Measurements from ENCODE around the gene SLC38A10.

SLC38A10 gene

GRCh38 chr17:81239714-81240555, 55.2 kb downstream of the SLC38A10 start:
- peak in 1 of 2 donors; percentile 11 for DNase-seq

GRCh38 chr17:81238815-81239713, 56.0 kb downstream of the SLC38A10 start, which contains the start of the genes NDUFAF8 and TEPSIN:
Gene NDUFAF8, plus strand, starts transcription at chr17:81239318. Its CDS starts 46 bp downstream, at chr17:81239364.
Gene TEPSIN, minus strand, starts transcription at chr17:81239055. Its CDS starts 22 bp downstream, at chr17:81239033.
- peak; percentile 98 to 100 for DNase-seq

- no peak for DNase-seq
Observed at GRCh38 chr17:81238490-81238814, 56.7 kb downstream of the SLC38A10 start.

- DNase-seq: no peak
Observed at GRCh38 chr17:81237591-81238489, 57.3 kb downstream of the SLC38A10 start.

- DNase-seq: no peak
Observed at GRCh38 chr17:81236784-81237183, 58.3 kb downstream of the SLC38A10 start.

GRCh38 chr17:81235822-81236740, 59.0 kb downstream of the SLC38A10 start:
- DNase-seq: no peak

- no peak for DNase-seq
Observed at GRCh38 chr17:81234940-81235821, 59.9 kb downstream of the SLC38A10 start.

- no peak for DNase-seq
Observed at GRCh38 chr17:81234506-81234855, 60.6 kb downstream of the SLC38A10 start.

- DNase-seq: no peak
Observed at GRCh38 chr17:81233811-81234505, 61.1 kb downstream of the SLC38A10 start.

GRCh38 chr17:81233316-81233715, 61.8 kb downstream of the SLC38A10 start:
- no peak for DNase-seq

- DNase-seq: no peak
Observed at GRCh38 chr17:81232616-81233241, 62.4 kb downstream of the SLC38A10 start.

GRCh38 chr17:81231766-81232581, 63.1 kb downstream of the SLC38A10 start:
- DNase-seq: no peak

GRCh38 chr17:81231121-81231645, 63.9 kb downstream of the SLC38A10 start:
- no peak for DNase-seq

- peak in 1 of 2 donors; percentile 23 for DNase-seq
Observed at GRCh38 chr17:81230043-81230820, 64.9 kb downstream of the SLC38A10 start.

- no peak for DNase-seq
Observed at GRCh38 chr17:81229666-81229920, 65.5 kb downstream of the SLC38A10 start.

- DNase-seq: no peak
Observed at GRCh38 chr17:81228834-81229665, 66.1 kb downstream of the SLC38A10 start.

GRCh38 chr17:81228420-81228819, 66.7 kb downstream of the SLC38A10 start:
- DNase-seq: peak; percentile 55

Data from inflammatory macrophage treated with lipopolysaccharide for 1 hour (primary cell).